Lung (tissue), 12 donors: ENCODE measurements around the gene RTN4R. TPM values are rescaled to one million over a fixed set of nuclear protein-coding genes. Genes with fewer than 3 reads are reported as not detected.

Experiments used
- ATAC-seq: fragments of 200-7000 bp; cut with Tn5 transposase; one replicate; pipeline ENCODE4 v1.9.1; 2020; ENCODE audit warnings: moderate number of reproducible peaks; ENCODE audit not compliant: insufficient read depth, low FRiP score
- DNase-seq, 3 donors: peaks; one replicate each; pipeline ENCODE4 v3.0.0-alpha.2; 2013 to 2017
- H3K27ac ChIP-seq, 2 donors: one replicate each; pipeline ENCODE4 v1.5.1; 2013; ENCODE audit warnings: mild to moderate bottlenecking in 2 of 2, moderate library complexity in 2 of 2, control low read depth in 1 of 2, inconsistent platforms in 1 of 2, low read depth in 1 of 2, low read length in 1 of 2
- H3K27me3 ChIP-seq, 3 donors: one replicate each; pipeline ENCODE4 v1.5.1; 2013; ENCODE audit warnings: low read length in 2 of 3; ENCODE audit not compliant: control insufficient read depth in 3 of 3, insufficient read depth in 3 of 3
- H3K36me3 ChIP-seq, 4 donors: one replicate each; pipeline ENCODE4 v1.5.1; 2013; ENCODE audit warnings: low read length in 4 of 4, mild to moderate bottlenecking in 1 of 4, moderate library complexity in 1 of 4; ENCODE audit not compliant: control insufficient read depth in 4 of 4, insufficient read depth in 4 of 4
- H3K4me1 ChIP-seq, 5 donors: one replicate each; pipeline ENCODE4 v1.5.1; 2013; ENCODE audit warnings: low read length in 5 of 5, mild to moderate bottlenecking in 2 of 5, moderate library complexity in 1 of 5; ENCODE audit not compliant: control insufficient read depth in 5 of 5, insufficient read depth in 5 of 5
- H3K4me3 ChIP-seq: one replicate; pipeline ENCODE4 v1.5.1; 2013; ENCODE audit warnings: mild to moderate bottlenecking, control low read depth, moderate library complexity
- H3K9ac ChIP-seq, 2 donors: one replicate each; pipeline ENCODE4 v1.5.1; 2013; ENCODE audit warnings: low read length in 2 of 2, control low read depth in 1 of 2; ENCODE audit not compliant: insufficient read depth in 1 of 2
- H3K9me3 ChIP-seq, 4 donors: one replicate each; pipeline ENCODE4 v1.5.1; 2013; ENCODE audit warnings: low read length in 3 of 4, mild to moderate bottlenecking in 1 of 4, moderate library complexity in 1 of 4; ENCODE audit not compliant: control insufficient read depth in 4 of 4, insufficient read depth in 3 of 4
- CTCF ChIP-seq: IDR thresholded peaks from 2 replicates; pipeline ENCODE4 v1.5.1; 2012; ENCODE audit warnings: mild to moderate bottlenecking; ENCODE audit errors: control extremely low read depth, extremely low read depth
- WGBS, 2 donors: extraction: QIAGEN DNeasy Blood & Tissue Kit; methylation state at CpG; one replicate each; pipeline ENCODE4 v1.1.7; 2013; 5-methylcytosine and 5-hydroxymethylcytosine counted together
- polyA plus RNA-seq, 2 donors: library from polyadenylated mRNA; stranded (reverse); fragments of 200-250 nt; gene quantifications; one replicate each; pipeline ENCODE4 v1.2.1, GENCODE V29; 2013
- total RNA-seq, 2 donors: library from RNA; depleted of rRNA in 1 of 2; stranded (reverse); fragments of >200 nt in 1 of 2; gene quantifications; one replicate each; pipeline ENCODE4 v1.2.1, GENCODE V29; 2014 to 2021
- donor health status: control.
- donor health status: control.
- donor health status: Bipolar disorder and iron deficiency.
- donor health status: healthy.
- donor health status: DM: yes; HTN: yes; CAD: no.

The RTN4R gene
- total and polyA plus RNA-seq, 4 donors: 2.6 to 7.8 (median 4.3) TPM

- ATAC-seq: no peak
- DNase-seq: no peak
- no peaks in the 10 kb centered on the region for H3K27me3 ChIP-seq
- H3K9me3 ChIP-seq: no peaks in the 10 kb centered on the region
- WGBS, 2 donors: 90 to 95% methylated on average over 13 of the region's 13 CpGs
- H3K36me3 ChIP-seq: no peaks in the 10 kb centered on the region
- no peak for TF ChIP-seq CTCF
- H3K27ac ChIP-seq: no peak overlapping the region
- H3K4me3 ChIP-seq: no peak overlapping the region
- peaks cover 0 to 35% (median 5%) of the 10 kb centered on the region in 5 donors for H3K4me1 ChIP-seq
- no peak overlapping the region for H3K9ac ChIP-seq
Measured at GRCh38 chr22:20233351-20234313, 34.5 kb downstream of the RTN4R start.

GRCh38 chr22:20232781-20233180 lies 35.3 kb downstream of the RTN4R start:
- DNase-seq (no peak), ATAC-seq (no peak)
- H3K27me3 ChIP-seq: no peaks in the 10 kb centered on the region
- H3K27ac ChIP-seq: no peak overlapping the region
- no peak overlapping the region for H3K4me3 ChIP-seq
- H3K9me3 ChIP-seq: no peaks in the 10 kb centered on the region
- H3K4me1 ChIP-seq: peaks cover 0 to 29% (median 5%) of the 10 kb centered on the region in 5 donors
- 92 to 96% methylated on average over 9 of the region's 9 CpGs for WGBS, 2 donors
- no peak for TF ChIP-seq CTCF
- no peaks in the 10 kb centered on the region for H3K36me3 ChIP-seq
- no peak overlapping the region for H3K9ac ChIP-seq

DNA sequence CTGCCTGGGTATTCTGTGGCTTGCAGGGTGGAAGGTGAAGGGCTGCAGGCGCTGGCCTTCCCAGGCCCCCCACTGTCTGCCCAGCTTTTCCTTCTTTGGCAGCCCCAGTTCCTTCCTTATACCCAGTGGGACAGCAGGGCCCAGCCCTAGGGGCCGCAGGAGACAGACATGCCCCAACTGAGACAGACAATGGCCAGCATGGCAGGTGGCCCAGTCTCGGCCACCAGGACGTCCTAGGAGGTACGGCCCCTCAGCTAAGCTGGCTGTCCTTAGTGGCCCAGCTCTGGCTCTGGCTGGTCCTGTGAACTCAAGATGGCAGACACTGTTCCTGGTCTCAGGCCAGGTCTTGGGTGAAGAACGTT lies 35.9 kb downstream of the RTN4R start:
- no peaks in the 10 kb centered on the region for H3K27me3 ChIP-seq
- DNase-seq: no peak
- TF ChIP-seq CTCF: no peak
- no peak overlapping the region for H3K27ac ChIP-seq
- H3K36me3 ChIP-seq: no peaks in the 10 kb centered on the region
- no peaks in the 10 kb centered on the region for H3K9me3 ChIP-seq
- H3K4me3 ChIP-seq: no peak overlapping the region
- H3K9ac ChIP-seq: no peak overlapping the region
- ATAC-seq: no peak
- WGBS, 2 donors: 79 to 91% methylated on average over 6 of the region's 6 CpGs
- H3K4me1 ChIP-seq: peaks cover 0 to 27% (median 5%) of the 10 kb centered on the region in 5 donors
